Measurements from ENCODE around the gene CFAP100.
A peak's percentile ranks its signal among the peaks of the same experiment; 100 is the strongest.

The CFAP100 gene

DNA sequence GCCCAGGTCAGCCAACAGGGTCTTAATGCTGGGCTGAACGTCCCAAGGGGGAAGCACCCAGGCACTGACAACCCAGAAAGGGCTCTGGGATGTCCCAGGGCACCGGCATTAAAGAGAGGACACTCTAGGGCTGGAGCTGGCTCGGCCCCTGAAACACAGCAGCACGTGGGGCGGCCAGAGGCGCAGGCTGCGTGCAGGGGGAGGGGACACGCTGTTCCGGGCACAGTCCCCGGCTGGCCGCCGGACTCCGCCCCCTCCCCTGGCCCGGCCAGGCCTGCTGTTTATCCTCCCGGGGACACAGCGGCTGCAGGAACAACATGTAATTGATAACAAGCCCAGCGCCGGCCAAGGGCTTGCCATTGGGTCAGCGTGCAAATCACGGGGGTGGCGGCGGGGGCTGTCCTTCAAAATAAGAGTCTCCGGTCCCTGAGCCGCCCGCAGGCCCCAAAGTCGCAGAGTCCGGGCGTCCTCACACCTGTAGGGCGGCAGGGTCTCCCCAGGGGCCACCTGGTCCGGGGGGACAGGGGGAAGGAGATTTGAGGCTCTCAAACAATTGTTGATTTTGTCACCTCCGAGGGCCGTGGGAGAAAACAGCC lies 38.8 kb upstream of the CFAP100 start (continued):
- TF ChIP-seq ZNF302 (tag by site-specific recombination; IDR thresholded peaks at IDR 0.05; ENCODE audit: low read depth) (no peak), ZNF473 (tag by site-specific recombination; IDR thresholded peaks at IDR 0.05) (no peak)
- TF ChIP-seq, protein P1, sequence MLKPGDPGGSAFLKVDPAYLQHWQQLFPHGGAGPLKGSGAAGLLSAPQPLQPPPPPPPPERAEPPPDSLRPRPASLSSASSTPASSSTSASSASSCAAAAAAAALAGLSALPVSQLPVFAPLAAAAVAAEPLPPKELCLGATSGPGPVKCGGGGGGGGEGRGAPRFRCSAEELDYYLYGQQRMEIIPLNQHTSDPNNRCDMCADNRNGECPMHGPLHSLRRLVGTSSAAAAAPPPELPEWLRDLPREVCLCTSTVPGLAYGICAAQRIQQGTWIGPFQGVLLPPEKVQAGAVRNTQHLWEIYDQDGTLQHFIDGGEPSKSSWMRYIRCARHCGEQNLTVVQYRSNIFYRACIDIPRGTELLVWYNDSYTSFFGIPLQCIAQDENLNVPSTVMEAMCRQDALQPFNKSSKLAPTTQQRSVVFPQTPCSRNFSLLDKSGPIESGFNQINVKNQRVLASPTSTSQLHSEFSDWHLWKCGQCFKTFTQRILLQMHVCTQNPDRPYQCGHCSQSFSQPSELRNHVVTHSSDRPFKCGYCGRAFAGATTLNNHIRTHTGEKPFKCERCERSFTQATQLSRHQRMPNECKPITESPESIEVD (tag by site-specific recombination; IDR thresholded peaks at IDR 0.05): no peak

GRCh38 chr3:126356373-126357264 lies 38.1 kb upstream of the CFAP100 start:
- Histone ChIP-seq H3K9me3 (ENCODE audit: control insufficient read depth, insufficient read depth, low read depth, low read length) (no peaks in the 10 kb centered on the region), H3K4me3 (ENCODE audit: low read depth, low read length) (peak overlapping the region; percentile 36), H3K36me3 (ENCODE audit: control insufficient read depth in 2 of 2, insufficient read depth in 1 of 2, low read length in 2 of 2) (peaks cover 0 to 13% of the 10 kb centered on the region in 2 experiments; a peak in 1 of 3 replicates), H3K4me1 (ENCODE audit: control insufficient read depth, insufficient read depth, low read length) (no peaks in the 10 kb centered on the region; the same call in 1 of the 2 replicates), H3K27ac (ENCODE audit: extremely low read depth, low read depth, low read length) (no peak overlapping the region; the same call in 1 of the 2 replicates)
- ChIA-PET POLR2A (no interaction called here), CTCF (no interaction called here)
- TF ChIP-seq ZNF121 (tag by site-specific recombination; IDR thresholded peaks at IDR 0.05) (no peak), ZFHX2 (tag by site-specific recombination; conservative IDR thresholded peaks at IDR 0.05) (peak; percentile 24), HIC1 (tag by site-specific recombination; IDR thresholded peaks at IDR 0.05) (peak; percentile 52; the same call in 1 of the 2 replicates), ZNF112 (tag by site-specific recombination; IDR thresholded peaks at IDR 0.05) (no peak), ZNF785 (tag by site-specific recombination; IDR thresholded peaks at IDR 0.05) (0 out of 2 replicates have a peak, but pooled peaks have one; percentile 46), ZNF223 (tag by site-specific recombination; IDR thresholded peaks at IDR 0.05) (no peak), SCRT2 (tag by site-specific recombination; IDR thresholded peaks at IDR 0.05) (no peak), ZBTB1 (tag by site-specific recombination; IDR thresholded peaks at IDR 0.05) (peak; percentile 71; the same call in 1 of the 2 replicates), PRDM10 (tag by site-specific recombination; IDR thresholded peaks at IDR 0.05) (peak; percentile 70), BCL11A (tag by site-specific recombination; IDR thresholded peaks at IDR 0.05; ENCODE audit: low read depth) (0 out of 2 replicates have a peak, but pooled peaks have one; percentile 9), ZNF549 (tag by site-specific recombination; IDR thresholded peaks at IDR 0.05) (no peak), ZNF138 (tag by site-specific recombination; IDR thresholded peaks at IDR 0.05; ENCODE audit: borderline replicate concordance) (no peak), PATZ1 (tag by site-specific recombination; IDR thresholded peaks at IDR 0.05) (0 out of 2 replicates have a peak, but pooled peaks have one; percentile 5)
- TF ChIP-seq, protein P2, sequence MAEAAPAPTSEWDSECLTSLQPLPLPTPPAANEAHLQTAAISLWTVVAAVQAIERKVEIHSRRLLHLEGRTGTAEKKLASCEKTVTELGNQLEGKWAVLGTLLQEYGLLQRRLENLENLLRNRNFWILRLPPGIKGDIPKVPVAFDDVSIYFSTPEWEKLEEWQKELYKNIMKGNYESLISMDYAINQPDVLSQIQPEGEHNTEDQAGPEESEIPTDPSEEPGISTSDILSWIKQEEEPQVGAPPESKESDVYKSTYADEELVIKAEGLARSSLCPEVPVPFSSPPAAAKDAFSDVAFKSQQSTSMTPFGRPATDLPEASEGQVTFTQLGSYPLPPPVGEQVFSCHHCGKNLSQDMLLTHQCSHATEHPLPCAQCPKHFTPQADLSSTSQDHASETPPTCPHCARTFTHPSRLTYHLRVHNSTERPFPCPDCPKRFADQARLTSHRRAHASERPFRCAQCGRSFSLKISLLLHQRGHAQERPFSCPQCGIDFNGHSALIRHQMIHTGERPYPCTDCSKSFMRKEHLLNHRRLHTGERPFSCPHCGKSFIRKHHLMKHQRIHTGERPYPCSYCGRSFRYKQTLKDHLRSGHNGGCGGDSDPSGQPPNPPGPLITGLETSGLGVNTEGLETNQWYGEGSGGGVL (tag by site-specific recombination; IDR thresholded peaks at IDR 0.05): peak; percentile 54; the same call in 1 of the 2 replicates
- TF ChIP-seq, protein P3, sequence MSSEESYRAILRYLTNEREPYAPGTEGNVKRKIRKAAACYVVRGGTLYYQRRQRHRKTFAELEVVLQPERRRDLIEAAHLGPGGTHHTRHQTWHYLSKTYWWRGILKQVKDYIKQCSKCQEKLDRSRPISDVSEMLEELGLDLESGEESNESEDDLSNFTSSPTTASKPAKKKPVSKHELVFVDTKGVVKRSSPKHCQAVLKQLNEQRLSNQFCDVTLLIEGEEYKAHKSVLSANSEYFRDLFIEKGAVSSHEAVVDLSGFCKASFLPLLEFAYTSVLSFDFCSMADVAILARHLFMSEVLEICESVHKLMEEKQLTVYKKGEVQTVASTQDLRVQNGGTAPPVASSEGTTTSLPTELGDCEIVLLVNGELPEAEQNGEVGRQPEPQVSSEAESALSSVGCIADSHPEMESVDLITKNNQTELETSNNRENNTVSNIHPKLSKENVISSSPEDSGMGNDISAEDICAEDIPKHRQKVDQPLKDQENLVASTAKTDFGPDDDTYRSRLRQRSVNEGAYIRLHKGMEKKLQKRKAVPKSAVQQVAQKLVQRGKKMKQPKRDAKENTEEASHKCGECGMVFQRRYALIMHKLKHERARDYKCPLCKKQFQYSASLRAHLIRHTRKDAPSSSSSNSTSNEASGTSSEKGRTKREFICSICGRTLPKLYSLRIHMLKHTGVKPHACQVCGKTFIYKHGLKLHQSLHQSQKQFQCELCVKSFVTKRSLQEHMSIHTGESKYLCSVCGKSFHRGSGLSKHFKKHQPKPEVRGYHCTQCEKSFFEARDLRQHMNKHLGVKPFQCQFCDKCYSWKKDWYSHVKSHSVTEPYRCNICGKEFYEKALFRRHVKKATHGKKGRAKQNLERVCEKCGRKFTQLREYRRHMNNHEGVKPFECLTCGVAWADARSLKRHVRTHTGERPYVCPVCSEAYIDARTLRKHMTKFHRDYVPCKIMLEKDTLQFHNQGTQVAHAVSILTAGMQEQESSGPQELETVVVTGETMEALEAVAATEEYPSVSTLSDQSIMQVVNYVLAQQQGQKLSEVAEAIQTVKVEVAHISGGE (tag by site-specific recombination; conservative IDR thresholded peaks at IDR 0.05; ENCODE audit: low read depth): peak; percentile 58
